NCI-H526 (cell line): Measurements from ENCODE around the gene ITPR1.
A peak's percentile ranks its signal among the peaks of the same experiment; 100 is the strongest.
"Not testable (repeated sequence)": the region's sequence is repeated elsewhere in the genome, so short reads cannot be mapped to it uniquely, and the experiment has no call there.

Experiments
- DNase-seq, 2 experiments: peaks; one replicate each; lab custom pipeline; 2025; lab: John Stamatoyannopoulos, UW

The ITPR1 gene

GRCh38 chr3:4571690-4572334 is 78.7 kb downstream of the ITPR1 start:
- no peak for DNase-seq

DNA sequence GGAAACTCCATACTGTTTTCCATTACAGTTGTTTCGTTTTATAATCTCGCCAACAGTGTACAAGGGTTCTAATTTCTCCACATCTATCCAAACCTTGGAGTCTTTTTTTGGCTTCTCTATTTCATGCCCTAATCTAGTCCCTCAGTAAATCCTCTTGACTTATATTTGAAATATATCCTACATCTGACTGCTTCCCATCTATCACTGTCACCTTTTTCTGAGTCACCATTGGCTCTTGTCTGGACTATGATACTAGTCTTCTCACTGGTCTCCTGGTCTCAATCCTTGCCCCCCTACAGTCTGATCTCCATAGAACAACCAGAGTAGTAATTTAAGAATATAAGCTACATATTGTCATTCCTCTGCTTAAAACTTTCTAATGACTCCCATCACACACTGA is 80.0 kb downstream of the ITPR1 start:
- DNase-seq = no peak

DNA sequence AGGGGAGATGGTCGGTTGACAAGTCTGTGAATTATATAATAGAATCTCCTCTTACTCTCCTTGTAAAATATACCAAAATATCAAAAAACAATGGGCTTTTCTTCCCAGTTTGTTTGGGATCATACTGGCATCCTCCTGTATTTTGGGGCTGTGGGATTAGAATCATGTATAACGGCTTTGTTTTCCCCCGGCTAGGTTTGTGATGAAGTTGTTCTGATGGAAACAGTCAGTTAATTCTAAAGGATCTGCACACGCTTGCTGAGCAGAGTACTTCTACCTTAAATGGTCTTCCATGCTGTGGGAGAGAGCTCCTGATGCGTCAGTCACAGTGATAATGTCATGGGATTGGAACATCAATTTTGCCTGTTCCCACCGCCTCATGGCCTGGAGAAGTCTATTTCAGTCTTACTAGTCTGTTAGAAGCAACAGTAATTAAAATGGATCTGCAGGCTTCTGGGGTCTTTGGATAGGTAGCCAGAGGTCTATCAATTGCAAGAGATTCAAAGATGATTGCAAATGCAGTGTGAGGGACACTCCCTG is 81.3 kb downstream of the ITPR1 start:
- no peak for DNase-seq

DNA sequence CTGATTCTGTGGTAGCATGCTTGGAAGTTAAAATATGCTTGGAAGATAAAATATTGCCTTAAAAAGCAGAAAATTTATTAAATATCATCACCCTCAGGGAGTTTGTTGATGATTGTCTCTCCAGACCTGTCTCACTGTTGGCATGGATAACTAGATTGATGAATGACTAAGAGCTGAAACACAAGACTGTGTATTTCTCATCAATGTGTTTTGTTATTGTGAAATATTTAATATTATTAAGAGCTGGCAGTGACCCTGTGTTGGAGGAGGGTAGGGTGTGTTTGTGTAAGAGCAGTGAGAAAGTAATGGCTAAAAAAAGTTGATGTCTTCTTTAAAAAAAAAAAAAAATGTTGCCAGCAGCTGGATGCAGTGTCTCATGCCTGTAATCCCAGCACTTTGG is 82.2 kb downstream of the ITPR1 start:
- no peak for DNase-seq

GRCh38 chr3:4577721-4578120 is 84.6 kb downstream of the ITPR1 start:
- DNase-seq = no peak

- DNase-seq = no peak
These were observed 87.4 kb downstream of the ITPR1 start for GRCh38 chr3:4580346-4581123.

- DNase-seq = no peak
These were observed 87.9 kb downstream of the ITPR1 start for GRCh38 chr3:4581124-4581424.

DNA sequence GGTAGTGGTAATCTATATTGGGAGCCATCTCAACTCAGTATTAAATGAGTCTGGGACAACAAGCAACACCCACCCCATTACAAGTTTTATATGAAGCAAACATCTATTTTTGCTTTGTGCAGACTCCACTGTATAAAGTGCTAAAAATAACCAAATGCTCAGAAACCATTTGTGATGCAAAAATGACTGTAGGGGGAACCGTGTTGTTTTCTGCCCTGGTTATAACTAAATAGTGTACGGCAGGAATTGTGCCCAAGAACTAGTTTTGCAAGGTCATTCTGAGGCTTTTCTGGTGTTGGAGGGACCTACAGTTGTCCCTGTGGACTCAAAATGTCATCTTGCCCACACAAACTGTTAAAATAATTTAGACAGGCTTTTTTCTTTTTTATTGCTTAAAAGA is 88.3 kb downstream of the ITPR1 start:
- DNase-seq = no peak

GRCh38 chr3:4581920-4582611 is 88.9 kb downstream of the ITPR1 start:
- peak; percentile 51 to 58 for DNase-seq

GRCh38 chr3:4582624-4583023 is 89.5 kb downstream of the ITPR1 start:
- DNase-seq = no peak

GRCh38 chr3:4583416-4583815 is 90.3 kb downstream of the ITPR1 start:
- no peak for DNase-seq

GRCh38 chr3:4584456-4585249 is 91.5 kb downstream of the ITPR1 start:
- DNase-seq = no peak

- DNase-seq = no peak
These were observed 93.2 kb downstream of the ITPR1 start for GRCh38 chr3:4586381-4586780.

DNA sequence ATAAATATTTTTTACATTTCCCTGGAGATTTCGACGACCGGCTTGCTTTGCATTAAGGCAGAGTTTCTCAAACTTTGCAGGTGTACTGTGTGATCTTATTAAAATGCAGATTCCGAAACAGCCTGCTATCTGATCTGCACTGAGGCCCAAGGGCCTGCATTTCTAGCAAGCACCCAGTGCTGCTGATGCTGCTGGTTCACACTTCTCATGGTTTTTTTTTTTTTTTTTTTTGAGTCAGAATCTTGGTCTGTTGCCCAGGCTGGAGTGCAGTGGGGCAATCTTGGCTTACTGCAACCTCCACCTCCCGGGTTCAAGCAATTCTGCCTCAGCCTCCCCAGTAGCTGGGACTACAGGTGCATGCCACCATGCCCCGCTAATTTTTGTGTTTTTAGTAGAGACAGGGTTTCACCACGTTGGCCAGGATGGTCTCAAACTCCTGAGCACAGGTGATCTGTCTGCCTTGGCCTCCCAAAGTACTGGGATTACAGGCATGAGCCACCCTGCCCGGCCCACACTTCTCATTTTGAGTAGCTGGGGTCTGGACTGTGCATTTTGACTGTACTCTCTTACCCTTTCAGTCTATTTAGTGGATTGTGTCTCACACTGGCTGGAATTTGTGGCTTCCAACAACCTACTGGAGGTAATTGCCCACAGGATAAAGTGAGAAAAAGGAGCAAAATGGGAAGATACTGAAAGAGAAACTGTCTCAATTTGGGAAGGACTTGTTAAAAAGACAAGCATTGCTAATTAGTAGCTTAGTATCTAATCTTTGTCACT is 94.1 kb downstream of the ITPR1 start:
- peak in 1 of 2 experiments; percentile 23 for DNase-seq

GRCh38 chr3:4587838-4588105 is 94.6 kb downstream of the ITPR1 start:
- DNase-seq = no peak

DNA sequence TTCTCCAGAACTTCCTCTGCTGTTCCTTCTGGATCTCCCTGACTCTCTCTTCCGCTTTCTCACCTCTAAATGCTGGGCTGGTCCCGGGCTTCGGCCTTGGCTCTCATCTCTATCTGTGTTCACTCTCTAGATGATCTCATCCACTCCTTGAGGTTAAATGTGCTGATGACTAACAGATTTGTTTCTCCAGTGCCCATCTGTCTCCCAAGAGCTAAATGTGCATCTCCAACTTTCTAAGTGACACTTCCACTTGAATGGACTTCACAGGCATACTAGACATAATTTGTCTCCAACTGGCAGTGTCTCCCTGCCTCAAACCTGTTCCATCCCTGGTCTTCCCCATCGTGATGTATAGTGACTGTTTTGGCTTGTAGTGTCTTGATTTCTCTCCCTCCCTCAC is 95.3 kb downstream of the ITPR1 start:
- DNase-seq = no peak

DNA sequence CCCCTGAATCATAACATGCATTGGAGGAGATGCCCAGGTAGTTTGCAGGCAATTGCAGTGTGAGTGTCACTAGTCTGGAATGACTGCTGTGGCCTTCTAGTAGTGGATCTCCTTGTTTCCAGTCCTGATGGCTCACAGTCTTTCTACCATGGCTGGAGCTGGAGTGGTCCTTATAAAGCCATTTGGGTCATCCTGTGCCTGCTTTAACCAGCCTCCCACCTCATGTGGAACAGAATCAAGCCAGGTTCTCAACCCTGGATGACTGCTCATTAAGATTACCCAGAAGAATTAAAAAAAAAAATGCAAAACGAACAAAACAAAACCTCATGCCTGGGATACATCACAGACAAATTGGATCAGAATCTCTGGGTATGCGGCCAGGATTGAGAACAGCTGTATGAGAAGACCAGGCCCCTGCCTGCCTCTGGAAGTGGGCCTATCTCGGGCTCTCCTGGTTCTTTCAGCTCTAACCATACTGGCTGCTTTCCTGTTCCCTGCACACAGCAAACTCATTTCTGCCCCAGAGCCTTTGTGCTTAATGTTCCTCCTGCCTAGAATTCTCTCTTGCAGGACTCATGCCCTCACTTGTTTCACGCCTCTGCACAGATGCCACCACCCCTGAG is 96.4 kb downstream of the ITPR1 start:
- DNase-seq = no peak

DNA sequence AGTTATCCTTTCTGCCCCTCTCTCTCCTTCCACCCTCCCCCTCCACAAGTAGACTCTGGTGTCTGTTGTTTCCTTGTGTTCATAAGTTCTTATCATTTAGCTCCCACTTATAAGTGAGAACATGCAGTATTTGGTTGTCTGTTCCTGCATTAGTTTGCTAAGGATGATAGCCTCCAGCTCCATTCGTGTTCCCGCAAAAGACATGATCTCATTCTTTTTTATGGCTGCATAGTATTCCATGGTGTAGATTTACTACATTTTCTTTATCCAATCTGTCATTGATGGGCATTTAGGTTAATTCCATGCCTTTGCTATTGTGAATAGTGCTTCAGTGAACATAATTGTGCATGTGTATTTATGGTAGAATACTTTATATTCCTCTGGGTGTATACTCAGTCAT is 97.7 kb downstream of the ITPR1 start:
- not testable (repeated sequence) for DNase-seq

DNA sequence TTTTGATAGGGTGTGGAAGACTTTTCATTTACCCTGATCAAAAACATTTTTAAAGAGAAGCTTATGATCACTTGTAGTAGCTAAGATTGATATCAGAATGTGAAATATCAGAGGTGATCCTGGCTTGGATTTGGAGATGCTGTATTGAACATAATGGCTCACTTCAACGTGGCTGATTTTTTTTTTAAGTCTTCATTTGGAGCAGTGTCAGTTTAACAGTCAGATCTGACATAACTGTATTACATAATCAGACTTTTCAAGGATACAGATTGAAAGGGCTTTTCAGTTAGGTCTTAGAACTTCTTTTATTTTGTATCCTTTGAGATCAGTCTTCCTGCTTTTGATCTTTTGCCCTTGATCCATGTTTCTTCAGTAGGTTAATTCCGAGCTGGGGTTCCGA is 98.5 kb downstream of the ITPR1 start:
- DNase-seq = no peak

DNA sequence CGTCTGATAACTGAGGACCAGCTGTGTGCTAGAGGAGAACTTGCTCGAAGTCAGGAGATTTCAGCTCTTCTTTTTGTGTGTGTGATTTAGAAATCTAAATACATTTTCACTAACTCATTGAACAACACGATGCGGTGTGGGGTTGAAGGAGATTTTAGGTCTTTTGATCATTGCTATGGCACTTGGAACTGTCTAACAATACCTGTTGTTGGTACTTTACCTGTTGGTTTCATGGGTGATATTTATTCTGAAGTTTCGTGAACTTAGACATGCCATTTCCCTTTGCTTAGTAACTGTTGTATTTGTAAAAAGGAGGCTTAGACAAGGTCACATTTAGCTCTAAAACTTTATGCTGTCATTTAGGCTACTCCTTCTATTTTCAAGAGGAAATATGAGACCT is 99.9 kb downstream of the ITPR1 start:
- no peak for DNase-seq

DNA sequence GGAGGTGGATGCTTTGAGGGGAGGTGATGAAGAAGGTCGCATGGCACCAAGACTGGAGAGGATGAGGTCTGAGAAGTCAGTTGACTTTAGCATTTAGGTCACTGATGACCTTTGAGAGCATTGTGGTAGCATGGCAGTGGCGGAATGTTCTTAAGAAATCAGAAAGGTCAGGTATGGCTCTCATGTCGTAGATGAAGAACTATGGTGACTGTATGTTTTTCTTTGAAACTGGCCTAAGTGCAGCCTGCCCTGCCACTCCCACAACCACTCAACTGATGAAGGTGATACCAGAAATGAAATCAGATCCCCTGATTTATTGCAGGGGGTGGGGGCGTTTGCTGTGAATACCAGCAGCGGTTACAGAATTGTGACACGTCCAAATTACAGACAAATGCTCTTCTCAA is 102.6 kb downstream of the ITPR1 start:
- DNase-seq = no peak
